Colonic mucosa (tissue), 4 donors: Measurements from ENCODE around the gene VSIG2. TPM values are rescaled to one million over a fixed set of nuclear protein-coding genes. Genes with fewer than 3 reads are reported as not detected.
"Not testable (repeated sequence)": the region's sequence is repeated elsewhere in the genome, so short reads cannot be mapped to it uniquely, and the experiment has no call there.

Experiments
- DNase-seq: peaks from one replicate; pipeline ENCODE4 v3.0.0-alpha.2; 2020
- H3K27ac ChIP-seq: fragments of 200-600 bp; one replicate; pipeline ENCODE4 v1.8.0; 2021
- H3K27me3 ChIP-seq: fragments of 200-600 bp; one replicate; pipeline ENCODE4 v1.8.0; 2021
- H3K36me3 ChIP-seq: fragments of 200-600 bp; one replicate; pipeline ENCODE4 v1.8.0; 2021
- H3K4me1 ChIP-seq: fragments of 200-600 bp; one replicate; pipeline ENCODE4 v1.8.0; 2021; ENCODE audit warnings: mild to moderate bottlenecking
- H3K4me3 ChIP-seq: fragments of 200-600 bp; one replicate; pipeline ENCODE4 v1.8.0; 2021
- H3K9ac ChIP-seq, 2 donors: one replicate each; pipeline ENCODE4 v1.7.0; 2013; ENCODE audit warnings: control low read depth in 2 of 2, low read depth in 2 of 2, low read length in 2 of 2
- H3K9me3 ChIP-seq: fragments of 200-600 bp; one replicate; pipeline ENCODE4 v1.8.0; 2021
- intact Hi-C: fragments of 100-400 bp; cut with DNase I; formaldehyde crosslinking; loops from one replicate; pipeline ENCODE4 v1.14.1; 2022
- total RNA-seq, 2 donors: library from RNA; stranded (reverse); fragmentation: NEBNext Ultra II Directional in 1 of 2; extraction: Animal tissue kit (Norgen Biotek cat#: 25700) in 1 of 2; gene quantifications; one replicate each; pipeline ENCODE4 v1.2.1, GENCODE V29; 2021
- TF ChIP-seq, protein P1 (sequence below): fragments of 200-600 bp; IDR thresholded peaks from one replicate; pipeline ENCODE4 v1.8.0; 2022; ENCODE audit warnings: antibody characterized with exemption, mild to moderate bottlenecking
- donor health status: healthy.
- donor health status: DM: no; HTN: no; CAD: no.
- donor health status: DM: no; HTN: no; CAD: no.

The VSIG2 gene
- total RNA-seq, 2 donors from 2014 or later = 122 to 155 TPM

DNA sequence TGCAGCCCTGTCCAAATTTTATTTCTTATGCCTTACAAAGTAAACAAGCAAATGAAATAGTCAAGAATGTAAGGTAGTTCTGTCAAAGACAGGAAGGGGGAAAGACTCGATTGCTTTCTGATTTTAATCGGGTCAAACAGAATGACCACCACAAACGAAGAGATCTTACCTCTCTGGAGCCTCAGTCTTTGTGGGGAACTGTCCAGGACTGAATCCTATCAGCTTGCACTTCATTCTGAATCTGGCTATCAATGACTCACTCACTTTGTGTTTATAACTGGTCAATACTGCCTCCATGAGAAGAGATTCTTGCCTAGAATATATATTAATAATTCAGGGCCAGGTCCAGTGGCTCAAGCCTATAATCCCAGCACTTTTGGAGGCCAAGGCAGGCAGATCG is 30.9 kb upstream of the VSIG2 start:
- H3K9ac ChIP-seq = no peak overlapping the region
- no peak for DNase-seq
- no peak overlapping the region for H3K4me3 ChIP-seq
- intact Hi-C loops = no loop called here
- no peak overlapping the region for H3K27ac ChIP-seq
- H3K36me3 ChIP-seq = no peaks in the 10 kb centered on the region
- no peaks in the 10 kb centered on the region for H3K9me3 ChIP-seq
- no peaks in the 10 kb centered on the region for H3K4me1 ChIP-seq
- H3K27me3 ChIP-seq = no peaks in the 10 kb centered on the region
- TF ChIP-seq, protein P1, sequence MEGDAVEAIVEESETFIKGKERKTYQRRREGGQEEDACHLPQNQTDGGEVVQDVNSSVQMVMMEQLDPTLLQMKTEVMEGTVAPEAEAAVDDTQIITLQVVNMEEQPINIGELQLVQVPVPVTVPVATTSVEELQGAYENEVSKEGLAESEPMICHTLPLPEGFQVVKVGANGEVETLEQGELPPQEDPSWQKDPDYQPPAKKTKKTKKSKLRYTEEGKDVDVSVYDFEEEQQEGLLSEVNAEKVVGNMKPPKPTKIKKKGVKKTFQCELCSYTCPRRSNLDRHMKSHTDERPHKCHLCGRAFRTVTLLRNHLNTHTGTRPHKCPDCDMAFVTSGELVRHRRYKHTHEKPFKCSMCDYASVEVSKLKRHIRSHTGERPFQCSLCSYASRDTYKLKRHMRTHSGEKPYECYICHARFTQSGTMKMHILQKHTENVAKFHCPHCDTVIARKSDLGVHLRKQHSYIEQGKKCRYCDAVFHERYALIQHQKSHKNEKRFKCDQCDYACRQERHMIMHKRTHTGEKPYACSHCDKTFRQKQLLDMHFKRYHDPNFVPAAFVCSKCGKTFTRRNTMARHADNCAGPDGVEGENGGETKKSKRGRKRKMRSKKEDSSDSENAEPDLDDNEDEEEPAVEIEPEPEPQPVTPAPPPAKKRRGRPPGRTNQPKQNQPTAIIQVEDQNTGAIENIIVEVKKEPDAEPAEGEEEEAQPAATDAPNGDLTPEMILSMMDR = no peak

DNA sequence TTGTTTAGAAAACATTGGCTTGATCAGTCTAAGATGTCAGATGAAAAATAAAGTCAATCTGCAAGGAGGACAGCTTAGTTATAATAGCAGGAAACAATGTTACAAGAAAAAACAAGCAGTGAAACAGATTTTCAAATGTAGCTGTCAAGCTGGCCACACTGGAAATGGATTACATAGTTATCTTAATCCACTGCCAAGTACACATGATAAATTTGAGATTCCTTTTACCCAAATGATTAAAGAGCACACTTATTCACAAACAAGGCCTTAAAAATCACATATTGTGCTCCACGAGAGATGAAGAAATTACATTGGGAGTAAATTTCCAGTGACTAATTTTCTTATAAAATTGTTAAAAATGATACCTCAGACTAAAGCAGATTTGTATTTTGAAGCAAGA is 27.5 kb upstream of the VSIG2 start:
- no peak for DNase-seq
- TF ChIP-seq, protein P1 = no peak
- H3K36me3 ChIP-seq = no peaks in the 10 kb centered on the region
- H3K9ac ChIP-seq = no peak overlapping the region
- H3K4me1 ChIP-seq = no peaks in the 10 kb centered on the region
- H3K27me3 ChIP-seq = no peaks in the 10 kb centered on the region
- no peak overlapping the region for H3K4me3 ChIP-seq
- H3K9me3 ChIP-seq = no peaks in the 10 kb centered on the region
- H3K27ac ChIP-seq = no peak overlapping the region
- intact Hi-C loops = no loop called here

DNA sequence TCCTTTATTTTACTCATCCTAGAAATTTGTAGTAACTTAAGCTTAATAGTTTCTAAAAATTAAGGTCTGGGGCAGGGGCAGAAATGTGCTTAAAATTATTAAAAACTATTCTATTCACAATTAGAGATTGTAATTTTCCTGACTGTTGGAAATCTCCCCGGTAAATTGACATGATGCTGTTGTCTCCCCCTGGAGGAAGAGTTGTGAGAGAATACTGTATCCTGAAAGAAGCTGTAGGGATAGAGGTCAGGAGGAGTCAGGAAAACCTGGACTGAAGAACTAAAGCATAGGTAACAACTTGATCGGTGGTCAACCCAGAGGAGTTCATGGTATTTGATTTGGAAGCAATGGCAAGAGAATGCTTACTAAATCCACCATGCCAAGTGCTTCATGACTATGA is 26.2 kb upstream of the VSIG2 start:
- Histone ChIP-seq H3K4me1 (no peaks in the 10 kb centered on the region), H3K27me3 (no peaks in the 10 kb centered on the region), H3K9me3 (no peaks in the 10 kb centered on the region), H3K27ac (no peak overlapping the region), H3K9ac (no peak overlapping the region), H3K4me3 (no peak overlapping the region), H3K36me3 (no peaks in the 10 kb centered on the region)
- DNase-seq = no peak
- intact Hi-C loops = no loop called here
- TF ChIP-seq, protein P1 = peak; percentile 12

DNA sequence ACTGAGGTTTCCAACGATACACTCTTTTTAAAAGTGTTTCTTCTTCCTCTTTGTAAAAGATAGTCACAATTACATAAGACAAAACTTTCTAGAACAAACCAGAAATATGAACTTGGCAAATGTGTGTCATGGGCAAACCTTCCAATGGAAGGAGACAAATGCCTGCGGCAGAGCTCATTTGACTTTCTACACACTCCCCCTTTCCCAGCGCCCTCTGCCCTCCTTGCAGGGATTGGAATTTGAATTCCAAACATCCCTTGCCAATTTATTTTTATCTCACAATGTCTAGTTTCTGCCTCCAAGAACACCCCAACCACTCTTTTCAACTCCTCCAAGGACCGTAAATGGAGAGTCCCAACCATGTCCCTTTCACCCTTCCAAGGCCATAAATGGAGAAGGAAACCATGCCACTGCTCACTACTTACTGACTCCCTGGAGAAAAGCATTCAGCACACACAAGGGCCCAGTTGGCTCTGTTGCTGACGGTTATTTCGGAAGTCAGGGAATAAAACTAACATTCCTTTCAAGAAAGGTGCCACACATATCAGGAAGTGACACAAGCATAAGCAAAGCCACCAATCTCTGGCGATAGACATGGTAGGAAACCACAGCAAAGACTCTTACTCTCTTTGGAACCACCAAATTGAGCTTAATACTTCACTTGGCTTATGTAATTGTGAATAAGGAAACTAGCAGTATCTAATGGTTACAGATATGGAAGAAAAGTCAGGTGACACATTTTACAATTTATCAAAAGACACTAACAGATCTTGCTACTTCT is 25.0 kb upstream of the VSIG2 start:
- H3K27ac ChIP-seq = no peak overlapping the region
- no peak overlapping the region for H3K9ac ChIP-seq
- TF ChIP-seq, protein P1 = no peak
- H3K4me3 ChIP-seq = no peak overlapping the region
- H3K27me3 ChIP-seq = no peaks in the 10 kb centered on the region
- no peak for DNase-seq
- H3K4me1 ChIP-seq = no peaks in the 10 kb centered on the region
- no peaks in the 10 kb centered on the region for H3K9me3 ChIP-seq
- intact Hi-C loops = no loop called here
- no peaks in the 10 kb centered on the region for H3K36me3 ChIP-seq

DNA sequence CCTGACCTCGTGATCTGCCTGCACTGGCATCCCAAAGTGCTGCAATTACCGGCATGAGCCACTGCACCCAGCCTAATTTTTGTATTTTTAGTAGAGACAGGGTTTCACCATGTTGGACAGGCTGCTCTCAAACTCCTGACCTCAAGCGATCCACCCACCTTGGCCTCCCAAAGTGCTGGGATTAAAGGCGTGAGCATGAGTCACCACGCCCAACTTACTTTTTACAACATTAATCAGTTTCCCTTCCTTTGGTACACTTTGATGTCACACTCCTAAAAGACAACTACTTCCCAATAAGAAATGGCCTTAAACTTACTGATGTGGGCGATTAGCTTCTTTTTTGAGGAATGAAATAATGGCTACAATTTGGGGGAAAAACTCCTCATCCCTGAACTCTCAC is 18.9 kb upstream of the VSIG2 start:
- intact Hi-C loops, DNase-seq, H3K4me1 ChIP-seq, H3K27ac ChIP-seq, H3K9ac ChIP-seq, H3K27me3 ChIP-seq, H3K4me3 ChIP-seq, H3K36me3 ChIP-seq, H3K9me3 ChIP-seq: not testable (repeated sequence)
